ENCODE data around the gene LRRC10B. TPM values are rescaled to one million over a fixed set of nuclear protein-coding genes. Genes with fewer than 3 reads are reported as not detected.

LRRC10B gene
- 0.47 and 0.61 TPM in 2 replicates for total RNA-seq (2021; fragmentation: NEBNext Ultra II Directional; extraction: Animal tissue kit (Norgen Biotek cat#: 25700))
- 0.71 and 1.1 TPM in 2 replicates for polyA plus RNA-seq (2011; rRNA removed)
- polyA plus RNA-seq (2011; cell fraction: cytosol; rRNA removed): 0.58 TPM
- polyA plus RNA-seq (2011; cell fraction: nucleus; rRNA removed): 1.1 TPM
- polyA plus RNA-seq (2012, experiment 1 of 2): 0.15 to 0.57 TPM (median 0.38 TPM) in 4 replicates
- polyA plus RNA-seq (2012, experiment 2 of 2): 0.66 TPM
- 0.51 TPM for polyA plus RNA-seq (2013, experiment 1 of 2)
- polyA plus RNA-seq (2013, experiment 2 of 2): 0.53 TPM
- 0.27 and 0.79 TPM in 2 replicates for polyA minus RNA-seq (2011; rRNA and poly(A)+ RNA removed)
- not detected for polyA minus RNA-seq (2011; cell fraction: cytosol; rRNA and poly(A)+ RNA removed)
- 1.2 TPM for polyA minus RNA-seq (2011; cell fraction: nucleus; rRNA and poly(A)+ RNA removed)
- long read RNA-seq, experiment 1: 0 reads
- long read RNA-seq, experiment 2: 0 reads

- Histone ChIP-seq H4K20me1 (replicated peaks in 1 of 2; ENCODE audit: control insufficient read depth in 1 of 2, insufficient read depth in 2 of 2, low read length in 2 of 2) (peaks cover 0 to 1% of the 10 kb centered on the region in 2 experiments), H3K27me3 (replicated peaks in 1 of 4; ENCODE audit: control insufficient read depth in 3 of 4, extremely low read depth in 1 of 4, insufficient read depth in 3 of 4, low read length in 3 of 4) (peaks cover 13 to 43% (median 40%) of the 10 kb centered on the region in 4 experiments), H3K56ac (replicated peaks; ENCODE audit: insufficient read length, low read depth, low read length) (no peak within 1 kb of the TSS), H3K14ac (ENCODE audit: insufficient read length) (no peak within 1 kb of the TSS), H3K4me3 (ENCODE audit: extremely low read depth in 1 of 4, insufficient read depth in 2 of 4, low read depth in 3 of 4, low read length in 4 of 4) (peak within 1 kb of the TSS; percentile 39 to 70 (median 46)), H3K4ac (replicated peaks; ENCODE audit: insufficient read length, low read depth, low read length) (peak within 1 kb of the TSS; percentile 23), H3K9me3 (ENCODE audit: insufficient read depth in 2 of 2, low read depth in 1 of 2, low read length in 1 of 2) (no peaks in the 10 kb centered on the region), H3K79me1 (ENCODE audit: low read depth, low read length) (no peaks in the 10 kb centered on the region; the same call in 1 of the 2 replicates), H3K23me2 (ENCODE audit: low read depth, low read length) (peaks cover 10% of the 10 kb centered on the region; the same call in 1 of the 2 replicates), H3K9ac (replicated peaks in 1 of 4; ENCODE audit: extremely low read depth in 1 of 4, low read depth in 3 of 4, low read length in 3 of 4) (no peak within 1 kb of the TSS; a peak in 3 of 7 replicates), H3K79me2 (ENCODE audit: control insufficient read depth in 1 of 2, insufficient read depth in 2 of 2, low read length in 2 of 2) (no peaks in the 10 kb centered on the region), H2BK12ac (ENCODE audit: low read depth, low read length) (no peak within 1 kb of the TSS; the same call in 1 of the 2 replicates), H2AK5ac (ENCODE audit: low read depth, low read length) (no peak within 1 kb of the TSS), H3K18ac (ENCODE audit: extremely low read depth, low read length) (peak within 1 kb of the TSS; percentile 84), H2BK20ac (ENCODE audit: low read length) (peak within 1 kb of the TSS; percentile 51; the same call in 1 of the 2 replicates), H3K4me2 (ENCODE audit: insufficient read depth in 1 of 2, low read depth in 2 of 2, low read length in 2 of 2) (peak within 1 kb of the TSS; percentile 83 to 97), H4K91ac (replicated peaks; ENCODE audit: insufficient read length, low read length) (no peak within 1 kb of the TSS), H2BK5ac (ENCODE audit: low read depth, low read length) (peak within 1 kb of the TSS; percentile 55; the same call in 1 of the 2 replicates), H2BK15ac (ENCODE audit: low read length) (peak within 1 kb of the TSS; percentile 76; the same call in 1 of the 2 replicates), H3K27ac (ENCODE audit: low read depth, low read length) (no peak within 1 kb of the TSS), H2BK120ac (replicated peaks; ENCODE audit: low read depth, low read length) (no peak within 1 kb of the TSS), H4K8ac (ENCODE audit: extremely low read depth, insufficient read depth, low read length) (peak within 1 kb of the TSS; percentile 51), H3K36me3 (ENCODE audit: control insufficient read depth in 2 of 4, insufficient read depth in 4 of 4, low read length in 3 of 4) (no peaks in the 10 kb centered on the region), H3K4me1 (replicated peaks in 1 of 4; ENCODE audit: control insufficient read depth in 3 of 4, insufficient read depth in 4 of 4, low read length in 3 of 4) (peaks cover 4 to 32% (median 24%) of the 10 kb centered on the region in 4 experiments), H4K5ac (ENCODE audit: insufficient read length, low read depth, low read length) (no peak within 1 kb of the TSS), H3K23ac (ENCODE audit: insufficient read length) (no peak within 1 kb of the TSS), H2AFZ (ENCODE audit: low read length) (peak within 1 kb of the TSS; percentile 69; the same call in 1 of the 2 replicates)
- CTCF ChIA-PET (ENCODE audit: partially characterized antibody): interaction anchor here (0.8 to 40.4 kb wide), 16 partner anchors 8 to 149 kb away, joined by 3 to 2106 read pairs (median 6); a partner anchor contains a TSS
- no peak for FAIRE-seq
- POLR2A ChIA-PET (ENCODE audit: partially characterized antibody): interaction anchor here (0.9 to 5.1 kb wide), 8 partner anchors 8 to 79 kb away, joined by 3 to 24 read pairs (median 5); no protein-coding TSS in a partner anchor
- peak in 1 of 2 experiments; percentile 89 for DNase-seq (ENCODE audit: low read depth in 1 of 2, low spot score in 2 of 2)
- 6% methylated on average over 35 of the region's 74 CpGs; no CpG with 5 or more reads in 1 of the 2 experiments for WGBS, 2 experiments (ENCODE audit: extremely low coverage in 1 of 2, insufficient coverage in 1 of 2, insufficient read length in 1 of 2, insufficient replicate concordance in 2 of 2, low coverage in 1 of 2, low lambda C conversion rate in 2 of 2, missing lambda C conversion rate in 1 of 2)
- no peak for TF ChIP-seq POLR2A (IDR thresholded peaks at IDR 0.05; ENCODE audit: control extremely low read depth in 1 of 2, low read depth in 2 of 2, low read length in 2 of 2)
- TF ChIP-seq SP4 (IDR thresholded peaks at IDR 0.05; ENCODE audit: low read length): no peak
- no peak for TF ChIP-seq BRCA1 (IDR thresholded peaks at IDR 0.05; ENCODE audit: low read depth, low read length)
- TF ChIP-seq EGR1 (IDR thresholded peaks at IDR 0.05; ENCODE audit: borderline replicate concordance, low read depth, low read length): no peak
- TF ChIP-seq YY1 (IDR thresholded peaks at IDR 0.05; ENCODE audit: low read depth, low read length): no peak
- TF ChIP-seq CREB1 (IDR thresholded peaks at IDR 0.05): 0 out of 2 replicates have a peak, but pooled peaks have one; percentile 9
- peak; percentile 29 for TF ChIP-seq KDM4A (IDR thresholded peaks at IDR 0.05; ENCODE audit: low read depth, low read length, severe bottlenecking)
- no peak for TF ChIP-seq HDAC6 (IDR thresholded peaks at IDR 0.05; ENCODE audit: low read depth, low read length)
- TF ChIP-seq SP2 (IDR thresholded peaks at IDR 0.05; ENCODE audit: low read length): no peak
- TF ChIP-seq TBP (IDR thresholded peaks at IDR 0.05; ENCODE audit: low read depth, low read length): peak; percentile 7; the same call in 1 of the 2 replicates
Measured at GRCh38 chr11:61507962-61508861, at the start of gene LRRC10B. TSS of gene LRRC10B (plus strand) at chr11:61508749. CDS start at chr11:61508999, 250 bp downstream.
